OCI-LY1 (cell line): ENCODE results near the gene MYL9.

Source experiments
- H2AFZ ChIP-seq: fragments of 200-600 bp; sonication (generic), shearing (Covaris generic); 2 replicates; pipeline ENCODE4 v1.6.0; 2014; ENCODE audit warnings: antibody characterized with exemption, mild to moderate bottlenecking, low read length
- H3F3A ChIP-seq: fragments of 200-600 bp; sonication (generic), shearing (Covaris generic); 2 replicates; pipeline ENCODE4 v1.6.0; 2014; ENCODE audit warnings: mild to moderate bottlenecking, antibody characterized with exemption, low read length, moderate library complexity; ENCODE audit not compliant: insufficient read depth
- H3K27ac ChIP-seq: fragments of 200-600 bp; sonication (generic); 2 replicates; pipeline ENCODE4 v1.5.1; 2014; ENCODE audit warnings: low read length, mixed run types, mild to moderate bottlenecking, low read depth; ENCODE audit not compliant: poor library complexity, severe bottlenecking
- H3K27me3 ChIP-seq: fragments of 200-600 bp; sonication (generic); 2 replicates; pipeline ENCODE4 v1.6.0; 2014; ENCODE audit warnings: antibody characterized with exemption, mild to moderate bottlenecking, low read length, moderate library complexity; ENCODE audit not compliant: insufficient read depth
- H3K36me3 ChIP-seq: fragments of 200-600 bp; sonication (generic); 2 replicates; pipeline ENCODE4 v1.6.1; 2014; ENCODE audit warnings: mild to moderate bottlenecking, antibody characterized with exemption, low read length, moderate library complexity, mixed read lengths; ENCODE audit not compliant: insufficient read depth
- H3K4me1 ChIP-seq: fragments of 200-600 bp; sonication (generic); 2 replicates; pipeline ENCODE4 v1.5.1; 2014; ENCODE audit warnings: mild to moderate bottlenecking, low read length, moderate library complexity; ENCODE audit not compliant: insufficient read depth, severe bottlenecking
- H3K4me2 ChIP-seq: fragments of 200-600 bp; sonication (generic), shearing (Covaris generic); 2 replicates; pipeline ENCODE4 v1.6.1; 2014; ENCODE audit warnings: low read length
- H3K4me3 ChIP-seq: fragments of 200-600 bp; sonication (generic); 2 replicates; pipeline ENCODE4 v1.5.1; 2014; ENCODE audit warnings: low read length, low read depth, mild to moderate bottlenecking, mixed read lengths; ENCODE audit not compliant: poor library complexity, severe bottlenecking
- H3K79me2 ChIP-seq: fragments of 200-600 bp; shearing (Covaris generic); 2 replicates; pipeline ENCODE4 v1.6.1; 2016; ENCODE audit warnings: mixed run types, low read length, mixed read lengths; ENCODE audit not compliant: insufficient read depth
- H3K9ac ChIP-seq: fragments of 200-600 bp; sonication (generic), shearing (Covaris generic); 2 replicates; pipeline ENCODE4 v1.6.1; 2014; ENCODE audit warnings: mild to moderate bottlenecking, low read length, mixed read lengths
- H3K9me2 ChIP-seq: fragments of 200-600 bp; sonication (generic), shearing (Covaris generic); 2 replicates; pipeline ENCODE4 v1.6.1; 2014; ENCODE audit warnings: low read depth, mild to moderate bottlenecking, low read length, mixed read lengths
- H3K9me3 ChIP-seq: fragments of 200-600 bp; shearing (Covaris generic); 2 replicates; pipeline ENCODE4 v1.6.1; 2014; ENCODE audit warnings: low read length, mixed read lengths
- H4K20me1 ChIP-seq: fragments of 200-600 bp; sonication (generic), shearing (Covaris generic); 2 replicates; pipeline ENCODE4 v1.6.0; 2016; ENCODE audit warnings: mild to moderate bottlenecking, low read length; ENCODE audit not compliant: insufficient read depth
- CTCF ChIP-seq: fragments of 200-600 bp; sonication (generic), shearing (Covaris generic); IDR thresholded peaks from 2 replicates; pipeline ENCODE4 v1.5.1; 2017; ENCODE audit warnings: mild to moderate bottlenecking, antibody characterized with exemption, low read length, moderate library complexity, mixed read lengths
- EZH2 ChIP-seq: fragments of 200-600 bp; sonication (generic), shearing (Covaris generic); IDR thresholded peaks from 2 replicates; pipeline ENCODE4 v1.8.0; 2017; ENCODE audit warnings: borderline replicate concordance, mixed run types, mild to moderate bottlenecking, antibody characterized with exemption, low read length, moderate library complexity, mixed read lengths

Gene MYL9

DNA sequence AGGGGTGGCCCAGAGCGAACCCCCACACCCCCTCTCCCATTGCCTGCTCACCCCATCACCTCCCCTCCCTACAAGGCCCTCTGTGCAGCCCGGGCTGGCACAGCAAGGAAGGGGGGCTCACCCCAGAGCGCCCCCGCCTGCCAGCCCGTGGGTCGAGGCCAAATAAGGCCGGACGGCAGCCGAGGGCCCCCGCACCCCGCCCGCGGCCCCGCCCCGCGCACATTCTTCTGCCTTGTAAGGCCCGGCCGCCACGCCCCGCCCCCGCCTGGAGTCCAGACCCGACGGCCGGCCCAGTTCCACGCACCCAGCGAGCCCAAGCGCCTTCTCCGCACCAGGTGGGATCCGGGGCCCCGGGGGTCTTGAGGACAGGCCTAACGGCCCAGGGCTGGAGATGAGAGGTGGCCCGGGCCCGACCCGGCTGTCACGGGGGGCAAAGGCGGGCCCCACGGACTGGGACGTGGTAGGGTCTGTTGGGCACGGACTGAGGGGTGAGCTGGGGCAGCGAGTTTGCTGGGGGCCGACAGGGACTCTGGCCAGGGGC is at the start of gene MYL9:
Gene MYL9 (plus strand): TSS at position 293 of the 541 bp plus-strand sequence. CDS start 3,366 bp downstream, outside the sequence.
- H3K9ac ChIP-seq, result no peak within 1 kb of the TSS
- peak within 1 kb of the TSS; percentile 35 for H3K4me2 ChIP-seq
- no peaks in the 10 kb centered on the region for H3F3A ChIP-seq
- H4K20me1 ChIP-seq, result no peaks in the 10 kb centered on the region
- no peaks in the 10 kb centered on the region for H3K9me2 ChIP-seq
- H3K27ac ChIP-seq, result no peak within 1 kb of the TSS
- no peaks in the 10 kb centered on the region for H3K27me3 ChIP-seq
- no peak within 1 kb of the TSS for H2AFZ ChIP-seq
- TF ChIP-seq EZH2 (no peak), CTCF (no peak)
- H3K9me3 ChIP-seq, result no peaks in the 10 kb centered on the region
- no peak within 1 kb of the TSS for H3K4me3 ChIP-seq
- H3K36me3 ChIP-seq, result no peaks in the 10 kb centered on the region
- H3K4me1 ChIP-seq, result peaks cover 8% of the 10 kb centered on the region
- no peaks in the 10 kb centered on the region for H3K79me2 ChIP-seq

DNA sequence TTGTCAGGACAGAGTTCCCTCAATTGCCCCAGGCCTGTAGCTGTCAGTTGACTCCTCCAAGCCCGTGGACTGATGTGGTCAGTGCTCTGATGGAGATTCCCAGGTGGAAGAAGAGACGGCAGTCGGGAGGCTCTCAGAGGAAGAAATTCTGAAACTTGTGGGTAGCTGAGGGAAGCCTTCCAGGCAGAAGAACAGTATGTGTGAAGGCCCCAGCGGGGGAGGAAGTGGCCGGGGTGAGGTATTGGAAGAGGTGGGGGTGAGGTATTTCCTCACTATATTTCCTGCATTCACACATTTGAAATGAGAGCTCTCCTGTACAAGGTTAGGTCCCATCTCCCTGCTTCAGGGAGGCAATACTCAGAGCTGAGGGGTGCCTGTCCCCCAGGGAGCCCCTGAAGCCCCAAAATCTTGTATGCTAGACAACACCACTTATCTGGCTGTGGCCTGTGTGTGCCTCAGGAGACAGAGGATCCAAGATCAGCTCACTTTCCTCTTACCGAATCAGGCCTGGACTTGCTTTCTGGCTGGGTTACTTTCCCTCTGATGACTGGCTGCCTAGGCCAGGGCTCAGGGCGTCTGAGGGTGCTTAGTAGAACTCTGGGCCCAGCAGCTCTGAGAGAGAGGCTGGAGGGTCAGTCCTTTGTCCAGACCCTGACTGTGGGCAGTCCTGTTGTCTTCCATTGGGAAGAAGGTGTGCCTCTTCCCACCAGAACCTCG is 49.3 kb upstream of the MYL9 start:
- Histone ChIP-seq H3K9me2 (no peaks in the 10 kb centered on the region), H3K9me3 (no peaks in the 10 kb centered on the region), H3K4me2 (no peak overlapping the region), H3K27ac (no peak overlapping the region), H3K9ac (no peak overlapping the region), H2AFZ (no peak overlapping the region), H3K79me2 (no peaks in the 10 kb centered on the region), H3K4me3 (no peak overlapping the region), H3F3A (no peaks in the 10 kb centered on the region), H3K4me1 (no peaks in the 10 kb centered on the region), H3K36me3 (no peaks in the 10 kb centered on the region), H3K27me3 (no peaks in the 10 kb centered on the region), H4K20me1 (no peaks in the 10 kb centered on the region)
- TF ChIP-seq EZH2, result no peak
- no peak for TF ChIP-seq CTCF

DNA sequence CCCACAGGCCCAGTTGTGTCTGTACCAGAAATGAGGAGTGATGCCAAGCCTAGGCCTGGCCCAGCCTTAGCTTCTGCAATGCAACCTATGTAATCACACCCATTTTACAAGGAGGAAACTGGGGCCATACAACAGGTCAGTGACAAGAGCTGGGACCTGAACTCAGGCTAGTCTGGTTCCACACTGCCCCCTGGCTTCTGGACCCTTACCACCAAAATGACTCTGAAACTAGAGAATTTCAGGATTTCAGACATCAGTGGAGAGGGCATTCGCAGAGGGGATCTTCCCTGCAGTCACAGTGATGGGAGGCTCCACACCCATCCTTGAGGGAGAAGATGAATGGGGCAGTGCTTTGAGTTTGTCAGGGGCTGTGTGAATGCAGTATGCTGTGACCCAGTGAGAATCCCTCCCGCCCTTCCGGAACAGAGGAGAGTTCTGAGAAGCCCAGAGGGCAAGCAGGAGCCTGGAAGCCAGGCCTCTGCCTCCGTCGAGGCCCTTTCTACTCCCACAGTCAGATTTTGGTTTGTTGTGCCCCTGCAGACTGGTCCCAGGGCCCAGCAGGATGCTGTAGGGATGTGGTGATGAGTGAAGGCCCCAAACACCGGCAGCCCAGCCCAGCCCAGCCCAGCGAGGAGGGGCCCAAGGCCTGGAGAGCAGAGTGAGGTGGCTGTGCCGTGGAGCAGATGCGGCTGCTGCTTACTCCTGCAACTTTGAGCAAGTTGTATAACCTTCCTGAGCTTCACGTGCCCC is 48.1 kb upstream of the MYL9 start:
- H4K20me1 ChIP-seq, result no peaks in the 10 kb centered on the region
- peak; percentile 32; the same call in 1 of the 2 replicates for TF ChIP-seq CTCF
- TF ChIP-seq EZH2, result no peak

More for the DNA sequence above, 48.1 kb upstream of the MYL9 start:
- no peaks in the 10 kb centered on the region for H3K36me3 ChIP-seq
- H3K27ac ChIP-seq, result no peak overlapping the region
- H3K9ac ChIP-seq, result no peak overlapping the region
- no peaks in the 10 kb centered on the region for H3K4me1 ChIP-seq
- H3K4me2 ChIP-seq, result no peak overlapping the region
- H3K27me3 ChIP-seq, result no peaks in the 10 kb centered on the region
- no peaks in the 10 kb centered on the region for H3K9me3 ChIP-seq
- no peaks in the 10 kb centered on the region for H3K79me2 ChIP-seq
- H3F3A ChIP-seq, result no peaks in the 10 kb centered on the region
- H2AFZ ChIP-seq, result no peak overlapping the region
- no peaks in the 10 kb centered on the region for H3K9me2 ChIP-seq
- no peak overlapping the region for H3K4me3 ChIP-seq
